Lower leg skin (tissue), 3 donors: ENCODE measurements around the gene ZNF692.

ENCODE experiments used
- POLR2A ChIP-seq, 2 donors: fragments of 450-650 bp; IDR thresholded peaks; one replicate each; pipeline ENCODE4 v1.6.1; 2016 to 2017; ENCODE audit warnings: antibody characterized with exemption in 2 of 2, mild to moderate bottlenecking in 1 of 2, moderate library complexity in 1 of 2
- TF ChIP-seq, protein P1 (sequence below), 3 donors: fragments of 450-650 bp; IDR thresholded peaks; one replicate each; pipeline ENCODE4 v1.5.1; 2016; ENCODE audit warnings: antibody characterized with exemption in 3 of 3, mild to moderate bottlenecking in 3 of 3, moderate library complexity in 2 of 3

DNA sequence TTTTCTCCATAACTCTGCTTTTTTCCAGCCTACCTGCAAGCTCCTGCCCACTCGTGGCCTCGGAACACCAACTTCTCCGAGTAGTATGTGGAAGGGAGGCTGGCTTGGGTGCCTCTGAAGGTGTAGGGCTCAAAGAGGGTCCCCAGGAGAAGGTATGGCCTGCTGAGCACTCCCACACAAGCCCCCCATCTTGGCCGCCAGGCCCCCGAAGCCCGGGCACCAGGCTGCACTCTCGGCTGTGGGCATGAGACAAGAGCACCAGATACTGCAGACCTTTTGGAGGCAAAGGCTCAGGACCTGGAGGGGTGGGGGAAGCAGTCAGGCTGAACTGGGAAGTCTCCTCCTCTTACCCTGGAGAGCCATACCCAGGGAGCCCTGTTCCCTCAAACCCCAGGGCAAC, 1.7 kb downstream of the ZNF692 start:
- TF ChIP-seq POLR2A (IDR thresholded peaks at IDR 0.05), result no peak
- TF ChIP-seq, protein P1, sequence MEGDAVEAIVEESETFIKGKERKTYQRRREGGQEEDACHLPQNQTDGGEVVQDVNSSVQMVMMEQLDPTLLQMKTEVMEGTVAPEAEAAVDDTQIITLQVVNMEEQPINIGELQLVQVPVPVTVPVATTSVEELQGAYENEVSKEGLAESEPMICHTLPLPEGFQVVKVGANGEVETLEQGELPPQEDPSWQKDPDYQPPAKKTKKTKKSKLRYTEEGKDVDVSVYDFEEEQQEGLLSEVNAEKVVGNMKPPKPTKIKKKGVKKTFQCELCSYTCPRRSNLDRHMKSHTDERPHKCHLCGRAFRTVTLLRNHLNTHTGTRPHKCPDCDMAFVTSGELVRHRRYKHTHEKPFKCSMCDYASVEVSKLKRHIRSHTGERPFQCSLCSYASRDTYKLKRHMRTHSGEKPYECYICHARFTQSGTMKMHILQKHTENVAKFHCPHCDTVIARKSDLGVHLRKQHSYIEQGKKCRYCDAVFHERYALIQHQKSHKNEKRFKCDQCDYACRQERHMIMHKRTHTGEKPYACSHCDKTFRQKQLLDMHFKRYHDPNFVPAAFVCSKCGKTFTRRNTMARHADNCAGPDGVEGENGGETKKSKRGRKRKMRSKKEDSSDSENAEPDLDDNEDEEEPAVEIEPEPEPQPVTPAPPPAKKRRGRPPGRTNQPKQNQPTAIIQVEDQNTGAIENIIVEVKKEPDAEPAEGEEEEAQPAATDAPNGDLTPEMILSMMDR (IDR thresholded peaks at IDR 0.05), result no peak
